ENCODE data around the gene SYNJ1.
"Not testable (repeated sequence)": the region's sequence is repeated elsewhere in the genome, so short reads cannot be mapped to it uniquely, and the experiment has no call there.

SYNJ1 gene

GRCh38 chr21:32682696-32683474, 44.9 kb downstream of the SYNJ1 start:
- no peak for TF ChIP-seq CTCF (IDR thresholded peaks at IDR 0.05; ENCODE audit: low read depth, low read length)
- DNase-seq (ENCODE audit: low read depth, low spot score), result no peak
- no peak overlapping the region for H3K4me3 ChIP-seq (ENCODE audit: low read depth, low read length)
- in situ Hi-C loops (cut with HindIII; ENCODE audit: low sequenced_read_pairs), result no loop called here

- in situ Hi-C loops (cut with HindIII; ENCODE audit: low sequenced_read_pairs), result no loop called here
- no peak overlapping the region for H3K4me3 ChIP-seq (ENCODE audit: low read depth, low read length)
- TF ChIP-seq CTCF (IDR thresholded peaks at IDR 0.05; ENCODE audit: low read depth, low read length), result no peak
- DNase-seq (ENCODE audit: low read depth, low spot score), result no peak
Observed at GRCh38 chr21:32674731-32675130, 53.1 kb downstream of the SYNJ1 start.

- in situ Hi-C loops (cut with HindIII; ENCODE audit: low sequenced_read_pairs), result no loop called here
- DNase-seq (ENCODE audit: low read depth, low spot score), result no peak
- H3K4me3 ChIP-seq (ENCODE audit: low read depth, low read length), result no peak overlapping the region
- no peak for TF ChIP-seq CTCF (IDR thresholded peaks at IDR 0.05; ENCODE audit: low read depth, low read length)
Observed at GRCh38 chr21:32674038-32674437, 53.8 kb downstream of the SYNJ1 start.

GRCh38 chr21:32666258-32666657, 61.6 kb downstream of the SYNJ1 start:
- TF ChIP-seq CTCF (IDR thresholded peaks at IDR 0.05; ENCODE audit: low read depth, low read length), result no peak

GRCh38 chr21:32664095-32664494, 63.7 kb downstream of the SYNJ1 start:
- H3K4me3 ChIP-seq (ENCODE audit: low read depth, low read length); DNase-seq (ENCODE audit: low read depth, low spot score); in situ Hi-C loops (cut with HindIII; ENCODE audit: low sequenced_read_pairs): not testable (repeated sequence)

More at GRCh38 chr21:32666258-32666657, 61.6 kb downstream of the SYNJ1 start:
- in situ Hi-C loops (cut with HindIII; ENCODE audit: low sequenced_read_pairs), result no loop called here
- DNase-seq (ENCODE audit: low read depth, low spot score), result peak; percentile 2
- H3K4me3 ChIP-seq (ENCODE audit: low read depth, low read length), result no peak overlapping the region

GRCh38 chr21:32661981-32662380, 65.8 kb downstream of the SYNJ1 start:
- H3K4me3 ChIP-seq (ENCODE audit: low read depth, low read length); DNase-seq (ENCODE audit: low read depth, low spot score); in situ Hi-C loops (cut with HindIII; ENCODE audit: low sequenced_read_pairs): not testable (repeated sequence)

GRCh38 chr21:32661026-32661782, 66.6 kb downstream of the SYNJ1 start:
- DNase-seq (ENCODE audit: low read depth, low spot score); in situ Hi-C loops (cut with HindIII; ENCODE audit: low sequenced_read_pairs); H3K4me3 ChIP-seq (ENCODE audit: low read depth, low read length): not testable (repeated sequence)

- H3K4me3 ChIP-seq (ENCODE audit: low read depth, low read length), result no peak overlapping the region
- TF ChIP-seq CTCF (IDR thresholded peaks at IDR 0.05; ENCODE audit: low read depth, low read length), result no peak
- no peak for DNase-seq (ENCODE audit: low read depth, low spot score)
- in situ Hi-C loops (cut with HindIII; ENCODE audit: low sequenced_read_pairs), result no loop called here
Observed at GRCh38 chr21:32658524-32658923, 69.3 kb downstream of the SYNJ1 start.

Measured in astrocyte of the spinal cord (primary cell).